Myometrial cell (primary cell): ENCODE data around the gene RAB18. TPM values are rescaled to one million over a fixed set of nuclear protein-coding genes. Genes with fewer than 3 reads are reported as not detected.

Source experiments
- total RNA-seq: library from RNA; depleted of rRNA; stranded (reverse); fragments of >200 nt; gene quantifications from 2 replicates; pipeline ENCODE4 v1.2.3, GENCODE V29; 2015

The RAB18 gene
- 30.8 and 36.7 TPM in 2 replicates for total RNA-seq

DNA sequence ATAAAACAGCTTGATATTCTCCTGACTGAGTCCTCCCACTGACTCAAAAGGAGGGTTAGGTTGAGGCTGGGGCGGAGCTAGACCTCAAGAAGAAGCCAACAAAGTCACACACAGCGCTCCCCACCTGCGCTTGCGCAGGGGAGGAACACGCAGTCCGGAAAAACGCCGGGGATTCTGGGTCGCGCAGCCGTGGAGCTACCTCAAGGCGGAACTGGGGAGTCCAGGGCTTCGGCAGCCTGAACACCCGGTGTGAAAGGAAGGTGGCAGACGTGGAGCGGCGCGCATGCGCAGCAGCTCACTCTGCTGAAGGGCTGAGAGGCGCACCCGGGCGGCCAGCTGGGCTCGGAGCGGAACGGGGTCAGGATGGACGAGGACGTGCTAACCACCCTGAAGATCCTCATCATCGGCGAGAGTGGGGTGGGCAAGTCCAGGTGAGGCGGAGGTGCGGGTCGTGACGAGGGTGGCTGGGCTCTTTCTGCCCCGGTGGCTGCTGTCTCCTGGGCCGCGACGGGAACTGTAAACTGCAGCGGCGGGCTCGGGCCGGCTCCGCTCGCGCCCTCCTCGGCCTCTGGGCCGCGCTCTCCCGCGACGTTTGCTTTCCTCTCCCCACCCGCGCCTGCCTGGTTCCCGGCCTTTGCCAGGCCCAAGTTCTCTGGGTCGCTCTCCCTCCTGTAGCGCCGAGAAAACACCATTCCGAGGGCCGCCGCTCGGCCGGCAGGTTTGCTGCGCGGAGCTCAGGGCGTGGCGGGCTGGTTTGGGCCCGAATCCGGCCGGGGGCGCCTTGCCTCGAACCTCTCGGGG lies at the start of gene RAB18:
Gene RAB18, plus strand, starts transcription at position 298 of the 801 bp plus-strand sequence. Its CDS starts 66 bp downstream, at position 364.

Other genes starting within 250 kb of the RAB18 start
- 6.7 and 7.5 TPM in 2 replicates for gene MKX, start 241.5 kb downstream of the RAB18 start, total RNA-seq